ENCODE data around the gene RETN.

Gene RETN

GRCh38 chr19:7661744-7662538, 6.9 kb upstream of the RETN start:
- DNase-seq (ENCODE audit: low read depth): no peak
- TF ChIP-seq, protein P1, sequence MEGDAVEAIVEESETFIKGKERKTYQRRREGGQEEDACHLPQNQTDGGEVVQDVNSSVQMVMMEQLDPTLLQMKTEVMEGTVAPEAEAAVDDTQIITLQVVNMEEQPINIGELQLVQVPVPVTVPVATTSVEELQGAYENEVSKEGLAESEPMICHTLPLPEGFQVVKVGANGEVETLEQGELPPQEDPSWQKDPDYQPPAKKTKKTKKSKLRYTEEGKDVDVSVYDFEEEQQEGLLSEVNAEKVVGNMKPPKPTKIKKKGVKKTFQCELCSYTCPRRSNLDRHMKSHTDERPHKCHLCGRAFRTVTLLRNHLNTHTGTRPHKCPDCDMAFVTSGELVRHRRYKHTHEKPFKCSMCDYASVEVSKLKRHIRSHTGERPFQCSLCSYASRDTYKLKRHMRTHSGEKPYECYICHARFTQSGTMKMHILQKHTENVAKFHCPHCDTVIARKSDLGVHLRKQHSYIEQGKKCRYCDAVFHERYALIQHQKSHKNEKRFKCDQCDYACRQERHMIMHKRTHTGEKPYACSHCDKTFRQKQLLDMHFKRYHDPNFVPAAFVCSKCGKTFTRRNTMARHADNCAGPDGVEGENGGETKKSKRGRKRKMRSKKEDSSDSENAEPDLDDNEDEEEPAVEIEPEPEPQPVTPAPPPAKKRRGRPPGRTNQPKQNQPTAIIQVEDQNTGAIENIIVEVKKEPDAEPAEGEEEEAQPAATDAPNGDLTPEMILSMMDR (IDR thresholded peaks at IDR 0.05; ENCODE audit: insufficient read depth, low read depth, low read length, missing control alignments): no peak
- H3K4me3 ChIP-seq (ENCODE audit: low read depth, low read length): no peak overlapping the region

- no peak overlapping the region for H3K4me3 ChIP-seq (ENCODE audit: low read depth, low read length)
- DNase-seq (ENCODE audit: low read depth): no peak
- TF ChIP-seq, protein P1 (IDR thresholded peaks at IDR 0.05; ENCODE audit: insufficient read depth, low read depth, low read length, missing control alignments): no peak
These were observed 6.2 kb upstream of the RETN start for GRCh38 chr19:7662657-7663056.

GRCh38 chr19:7663706-7664105, 5.1 kb upstream of the RETN start:
- no peak overlapping the region for H3K4me3 ChIP-seq (ENCODE audit: low read depth, low read length)
- DNase-seq (ENCODE audit: low read depth): no peak
- TF ChIP-seq, protein P1 (IDR thresholded peaks at IDR 0.05; ENCODE audit: insufficient read depth, low read depth, low read length, missing control alignments): no peak

DNA sequence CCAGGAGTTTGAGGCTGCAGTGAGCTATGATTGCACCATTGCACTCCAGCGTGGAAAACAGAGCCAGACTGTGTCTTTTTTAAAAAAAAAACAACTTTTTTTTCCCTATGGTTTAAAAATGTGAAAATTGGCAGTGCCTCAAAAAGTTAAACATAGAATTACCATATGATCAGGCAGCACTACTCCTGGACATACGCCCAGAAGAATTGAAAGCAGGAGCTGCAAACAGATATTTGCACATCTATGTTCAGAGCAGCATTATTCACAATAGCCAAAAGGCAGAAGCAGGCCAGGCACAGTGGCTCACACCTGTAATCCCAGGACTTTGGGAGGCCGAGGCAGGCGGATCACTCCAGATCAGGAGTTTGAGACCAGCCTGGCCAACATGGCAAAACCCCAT, 3.8 kb upstream of the RETN start:
- TF ChIP-seq, protein P1 (IDR thresholded peaks at IDR 0.05; ENCODE audit: insufficient read depth, low read depth, low read length, missing control alignments): no peak
- no peak overlapping the region for H3K4me3 ChIP-seq (ENCODE audit: low read depth, low read length)
- DNase-seq (ENCODE audit: low read depth): no peak

- no peak overlapping the region for H3K4me3 ChIP-seq (ENCODE audit: low read depth, low read length)
- TF ChIP-seq, protein P1 (IDR thresholded peaks at IDR 0.05; ENCODE audit: insufficient read depth, low read depth, low read length, missing control alignments): no peak
- DNase-seq (ENCODE audit: low read depth): no peak
These were observed 792 bp downstream of the RETN start for GRCh38 chr19:7669641-7670040.

DNA sequence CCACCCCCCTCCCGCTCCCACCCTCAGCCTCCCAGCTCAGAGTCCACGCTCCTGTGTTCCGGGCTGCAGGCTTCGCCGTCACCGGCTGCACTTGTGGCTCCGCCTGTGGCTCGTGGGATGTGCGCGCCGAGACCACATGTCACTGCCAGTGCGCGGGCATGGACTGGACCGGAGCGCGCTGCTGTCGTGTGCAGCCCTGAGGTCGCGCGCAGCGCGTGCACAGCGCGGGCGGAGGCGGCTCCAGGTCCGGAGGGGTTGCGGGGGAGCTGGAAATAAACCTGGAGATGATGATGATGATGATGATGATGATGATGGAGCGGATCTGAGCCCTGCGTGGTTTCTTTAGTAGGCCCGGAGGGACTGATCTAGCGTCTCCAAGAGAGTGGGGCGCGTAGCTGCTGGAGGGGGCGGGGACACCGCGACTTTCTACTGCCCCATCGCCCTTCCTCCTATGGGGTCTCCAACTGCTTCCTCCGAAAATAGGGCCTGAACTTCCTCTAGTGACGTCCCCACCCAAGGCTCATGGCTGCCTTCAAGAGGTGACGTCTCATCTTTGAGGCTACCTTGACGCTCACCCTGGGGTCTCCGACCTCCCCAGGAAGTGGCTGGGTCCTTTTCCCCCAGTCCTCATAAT, 1.4 kb downstream of the RETN start:
- H3K4me3 ChIP-seq (ENCODE audit: low read depth, low read length): peak overlapping the region; percentile 15; the same call in 1 of the 2 replicates
- DNase-seq (ENCODE audit: low read depth): no peak
- TF ChIP-seq, protein P1 (IDR thresholded peaks at IDR 0.05; ENCODE audit: insufficient read depth, low read depth, low read length, missing control alignments): no peak
